Measurements from ENCODE around the gene HDAC8.

- TF ChIP-seq ZFX (IDR thresholded peaks at IDR 0.05; ENCODE audit: borderline replicate concordance): no peak
- TF ChIP-seq CTCF (IDR thresholded peaks at IDR 0.05): no peak
Observed at GRCh38 chrX:72572248-72573157, at the start of gene HDAC8.
